Sigmoid colon (tissue), 4 donors: ENCODE results near the gene YTHDF1.

Experiments used
- CTCF ChIP-seq, 4 experiments: fragments of 450-650 bp in 3 of 4; fragments of 200-600 bp in 1 of 4; IDR thresholded peaks; one replicate each; pipeline ENCODE4 v1.5.1; 2016 to 2019; ENCODE audit warnings: antibody characterized with exemption in 4 of 4, mild to moderate bottlenecking in 3 of 4, moderate library complexity in 2 of 4
- EP300 ChIP-seq, 4 donors: sonication (generic); formaldehyde crosslinking; IDR thresholded peaks; one replicate each; pipeline ENCODE4 v1.6.1; 2017; ENCODE audit warnings: antibody characterized with exemption in 4 of 4
- POLR2AphosphoS5 ChIP-seq, 4 donors: sonication (generic); formaldehyde crosslinking; IDR thresholded peaks; one replicate each; pipeline ENCODE4 v1.6.1; 2017; ENCODE audit warnings: antibody characterized with exemption in 4 of 4

- TF ChIP-seq EP300 (IDR thresholded peaks at IDR 0.05) (no peak), CTCF (IDR thresholded peaks at IDR 0.05) (no peak), POLR2AphosphoS5 (IDR thresholded peaks at IDR 0.05) (no peak)
These were observed 24.5 kb downstream of the YTHDF1 start for GRCh38 chr20:63191400-63191799.
